Brain microvascular endothelial cell (primary cell): ENCODE data around the gene CD14.

ENCODE experiments used
- DNase-seq: peaks from one replicate; pipeline ENCODE4 v3.0.0-alpha.2; 2020
- H3K27ac ChIP-seq: fragments of 250-450 bp; sonication (Bioruptor Pico); 2 replicates; pipeline ENCODE4 v1.5.1; 2020; ENCODE audit warnings: mild to moderate bottlenecking, moderate library complexity
- H3K27me3 ChIP-seq: fragments of 250-450 bp; sonication (Bioruptor Pico); replicated peaks from 2 replicates; pipeline ENCODE4 v1.5.1; 2020; ENCODE audit warnings: mild to moderate bottlenecking
- H3K36me3 ChIP-seq: fragments of 250-450 bp; sonication (Bioruptor Pico); replicated peaks from 2 replicates; pipeline ENCODE4 v1.5.1; 2020; ENCODE audit warnings: mild to moderate bottlenecking
- H3K4me3 ChIP-seq: 2 replicates; pipeline ENCODE4 v1.5.1; 2011; ENCODE audit warnings: low read depth, mild to moderate bottlenecking, control low read depth, low read length, moderate library complexity
- in situ Hi-C: cut with HindIII; loops from 2 replicates; pipeline ENCODE4 v1.10.0; 2017; ENCODE audit warnings: low sequenced_read_pairs, low pct_ligation_motif_present
- TF ChIP-seq, protein P1 (sequence below): IDR thresholded peaks from 2 replicates; pipeline ENCODE4 v1.5.1; 2011; ENCODE audit warnings: low read depth, mild to moderate bottlenecking, moderate library complexity, low read length, control low read depth, inconsistent platforms; ENCODE audit errors: missing control alignments

The CD14 gene

DNA sequence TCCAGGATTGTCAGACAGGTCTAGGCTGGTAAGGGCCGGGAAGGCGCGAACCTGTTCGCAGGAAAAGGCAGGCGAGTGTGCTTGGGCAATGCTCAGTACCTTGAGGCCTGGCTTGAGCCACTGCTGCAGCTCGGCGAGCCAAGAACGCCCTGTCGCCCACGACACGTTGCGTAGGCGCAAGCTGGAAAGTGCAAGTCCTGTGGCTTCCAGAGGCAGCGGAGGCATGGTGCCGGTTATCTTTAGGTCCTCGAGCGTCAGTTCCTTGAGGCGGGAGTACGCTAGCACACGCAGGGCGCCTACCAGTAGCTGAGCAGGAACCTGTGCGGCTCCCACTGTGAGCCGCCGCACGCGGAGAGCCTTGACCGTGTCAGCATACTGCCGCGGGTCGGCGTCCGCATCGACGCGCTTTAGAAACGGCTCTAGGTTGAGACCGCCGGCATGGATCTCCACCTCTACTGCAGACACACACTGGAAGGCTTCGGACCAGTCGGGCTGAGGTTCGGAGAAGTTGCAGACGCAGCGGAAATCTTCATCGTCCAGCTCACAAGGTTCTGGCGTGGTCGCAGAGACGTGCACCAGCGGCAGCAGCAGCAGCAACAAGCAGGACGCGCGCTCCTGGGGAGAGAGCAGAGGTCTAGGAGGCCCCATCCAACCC is 482 bp downstream of the CD14 start:
- in situ Hi-C loops: no loop called here
- peak; percentile 63 for DNase-seq
- TF ChIP-seq, protein P1, sequence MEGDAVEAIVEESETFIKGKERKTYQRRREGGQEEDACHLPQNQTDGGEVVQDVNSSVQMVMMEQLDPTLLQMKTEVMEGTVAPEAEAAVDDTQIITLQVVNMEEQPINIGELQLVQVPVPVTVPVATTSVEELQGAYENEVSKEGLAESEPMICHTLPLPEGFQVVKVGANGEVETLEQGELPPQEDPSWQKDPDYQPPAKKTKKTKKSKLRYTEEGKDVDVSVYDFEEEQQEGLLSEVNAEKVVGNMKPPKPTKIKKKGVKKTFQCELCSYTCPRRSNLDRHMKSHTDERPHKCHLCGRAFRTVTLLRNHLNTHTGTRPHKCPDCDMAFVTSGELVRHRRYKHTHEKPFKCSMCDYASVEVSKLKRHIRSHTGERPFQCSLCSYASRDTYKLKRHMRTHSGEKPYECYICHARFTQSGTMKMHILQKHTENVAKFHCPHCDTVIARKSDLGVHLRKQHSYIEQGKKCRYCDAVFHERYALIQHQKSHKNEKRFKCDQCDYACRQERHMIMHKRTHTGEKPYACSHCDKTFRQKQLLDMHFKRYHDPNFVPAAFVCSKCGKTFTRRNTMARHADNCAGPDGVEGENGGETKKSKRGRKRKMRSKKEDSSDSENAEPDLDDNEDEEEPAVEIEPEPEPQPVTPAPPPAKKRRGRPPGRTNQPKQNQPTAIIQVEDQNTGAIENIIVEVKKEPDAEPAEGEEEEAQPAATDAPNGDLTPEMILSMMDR: no peak
- peak overlapping the region; percentile 53 for H3K4me3 ChIP-seq
- H3K27ac ChIP-seq: no peak overlapping the region
- H3K27me3 ChIP-seq: no peaks in the 10 kb centered on the region
- no peaks in the 10 kb centered on the region for H3K36me3 ChIP-seq

DNA sequence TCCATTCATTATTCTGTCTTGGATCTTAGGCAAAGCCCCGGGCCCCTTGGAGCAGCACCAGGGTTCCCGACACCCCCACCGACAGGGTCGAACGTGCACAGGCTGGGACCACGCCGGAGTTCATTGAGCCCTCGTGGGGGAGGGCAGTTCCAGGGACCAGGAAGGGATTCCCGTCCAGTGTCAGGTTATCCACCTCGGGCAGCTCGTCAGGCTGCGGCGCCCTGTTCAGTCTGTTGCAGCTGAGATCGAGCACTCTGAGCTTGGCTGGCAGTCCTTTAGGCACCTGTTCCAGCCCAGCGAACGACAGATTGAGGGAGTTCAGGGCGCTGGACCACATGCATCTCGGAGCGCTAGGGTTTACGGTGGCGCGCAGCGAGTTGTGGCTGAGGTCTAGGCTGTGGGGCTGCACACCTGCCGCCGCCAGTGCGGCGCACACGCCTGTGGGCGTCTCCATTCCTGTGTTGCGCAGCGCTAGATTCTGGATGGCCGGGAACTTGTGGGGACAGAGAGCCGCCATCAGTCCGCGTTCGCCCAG is 1.1 kb downstream of the CD14 start:
- Histone ChIP-seq H3K36me3 (no peaks in the 10 kb centered on the region), H3K4me3 (peak overlapping the region; percentile 53), H3K27me3 (no peaks in the 10 kb centered on the region), H3K27ac (no peak overlapping the region)
- DNase-seq: no peak
- in situ Hi-C loops: no loop called here
- TF ChIP-seq, protein P1: no peak

DNA sequence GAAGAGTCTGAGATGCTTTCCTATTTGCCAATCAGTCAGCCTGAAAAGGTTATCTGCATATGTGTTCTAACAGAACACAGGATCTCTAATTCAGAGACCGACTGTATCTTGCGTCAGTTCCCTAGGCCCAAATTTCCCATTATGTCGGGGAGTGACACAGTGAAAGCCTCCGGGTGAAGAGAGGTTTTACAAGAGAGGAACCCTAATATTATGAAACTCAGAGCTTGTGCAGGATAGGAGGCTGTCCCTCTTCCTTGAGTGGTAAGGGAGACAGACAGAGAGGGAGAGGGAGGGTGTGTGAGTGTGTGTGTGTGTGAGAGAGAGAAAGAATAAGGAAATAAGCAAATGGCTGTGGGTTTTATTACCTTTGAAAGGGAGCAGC is 1.9 kb downstream of the CD14 start:
- in situ Hi-C loops: no loop called here
- no peaks in the 10 kb centered on the region for H3K27me3 ChIP-seq
- no peak overlapping the region for H3K4me3 ChIP-seq
- no peaks in the 10 kb centered on the region for H3K36me3 ChIP-seq
- TF ChIP-seq, protein P1: no peak
- no peak for DNase-seq
- H3K27ac ChIP-seq: no peak overlapping the region

DNA sequence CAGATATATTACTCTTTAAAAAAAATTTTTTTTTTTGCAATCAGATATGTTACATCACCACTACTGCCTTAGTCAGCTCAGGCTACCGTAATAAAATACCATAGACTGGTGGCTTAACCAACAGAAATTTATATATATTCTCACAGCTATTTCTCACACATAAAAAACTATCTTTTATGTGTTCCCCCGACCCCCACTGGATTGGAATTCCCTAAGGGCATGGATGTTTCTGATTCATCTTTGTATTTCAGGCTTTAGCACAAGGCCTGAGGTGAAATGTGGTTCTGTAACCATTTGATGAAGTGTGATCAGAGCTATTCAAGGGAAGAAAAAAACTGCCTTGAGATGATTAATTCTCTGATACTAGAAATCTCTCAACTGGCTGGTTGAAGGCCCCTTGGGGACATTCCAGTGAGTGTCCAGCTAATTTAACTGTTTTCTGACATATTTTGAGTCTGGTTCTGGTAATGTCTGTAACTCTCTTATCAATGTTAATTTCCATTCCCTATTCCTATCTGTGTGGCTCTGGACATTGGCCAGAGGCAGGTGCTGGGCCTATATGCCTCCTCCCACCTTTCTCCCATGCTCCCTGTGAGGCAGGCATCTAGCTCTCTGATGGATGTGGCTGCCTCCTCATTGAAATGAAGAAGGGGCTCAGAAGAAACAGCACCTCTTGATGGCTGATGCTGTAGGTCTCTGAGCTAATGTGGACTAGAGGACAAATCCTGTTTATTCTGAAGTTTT is 2.5 kb downstream of the CD14 start:
- no peaks in the 10 kb centered on the region for H3K36me3 ChIP-seq
- no peak overlapping the region for H3K4me3 ChIP-seq
- H3K27me3 ChIP-seq: no peaks in the 10 kb centered on the region
- H3K27ac ChIP-seq: no peak overlapping the region
- in situ Hi-C loops: no loop called here
- TF ChIP-seq, protein P1: no peak
- DNase-seq: peak; percentile 21

DNA sequence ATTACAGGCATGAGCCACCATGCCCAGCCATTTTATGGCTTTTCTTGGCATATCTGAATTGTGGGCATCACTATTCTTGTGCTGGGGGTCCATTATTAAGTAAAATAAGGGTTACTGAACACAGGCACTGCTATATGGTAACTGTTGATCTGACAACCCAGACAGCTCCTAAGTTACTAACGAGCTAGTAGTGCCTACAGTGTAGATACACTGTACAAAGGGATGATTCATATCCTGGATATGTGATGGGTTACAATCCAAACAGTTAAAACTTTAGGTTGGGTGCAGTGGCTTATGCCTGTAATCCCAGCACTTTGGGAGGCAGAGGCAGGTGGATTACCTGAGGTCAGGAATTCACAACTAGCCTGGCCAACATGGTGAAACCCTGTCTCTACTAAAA is 4.3 kb downstream of the CD14 start:
- H3K27ac ChIP-seq: no peak overlapping the region

More for the DNA sequence above, 4.3 kb downstream of the CD14 start:
- H3K27me3 ChIP-seq: no peaks in the 10 kb centered on the region
- in situ Hi-C loops: no loop called here
- TF ChIP-seq, protein P1: no peak
- no peak overlapping the region for H3K4me3 ChIP-seq
- peak; percentile 9 for DNase-seq
- no peaks in the 10 kb centered on the region for H3K36me3 ChIP-seq
